Measurements from ENCODE around the gene ACO2. TPM values are rescaled to one million over a fixed set of nuclear protein-coding genes. Genes with fewer than 3 reads are reported as not detected.

Gene ACO2
- total and polyA plus RNA-seq, 2 of the 8 experiments (the other 6 are each of a cell fraction or from before 2014, with no cell fraction given) = 52.8 to 75.4 TPM

DNA sequence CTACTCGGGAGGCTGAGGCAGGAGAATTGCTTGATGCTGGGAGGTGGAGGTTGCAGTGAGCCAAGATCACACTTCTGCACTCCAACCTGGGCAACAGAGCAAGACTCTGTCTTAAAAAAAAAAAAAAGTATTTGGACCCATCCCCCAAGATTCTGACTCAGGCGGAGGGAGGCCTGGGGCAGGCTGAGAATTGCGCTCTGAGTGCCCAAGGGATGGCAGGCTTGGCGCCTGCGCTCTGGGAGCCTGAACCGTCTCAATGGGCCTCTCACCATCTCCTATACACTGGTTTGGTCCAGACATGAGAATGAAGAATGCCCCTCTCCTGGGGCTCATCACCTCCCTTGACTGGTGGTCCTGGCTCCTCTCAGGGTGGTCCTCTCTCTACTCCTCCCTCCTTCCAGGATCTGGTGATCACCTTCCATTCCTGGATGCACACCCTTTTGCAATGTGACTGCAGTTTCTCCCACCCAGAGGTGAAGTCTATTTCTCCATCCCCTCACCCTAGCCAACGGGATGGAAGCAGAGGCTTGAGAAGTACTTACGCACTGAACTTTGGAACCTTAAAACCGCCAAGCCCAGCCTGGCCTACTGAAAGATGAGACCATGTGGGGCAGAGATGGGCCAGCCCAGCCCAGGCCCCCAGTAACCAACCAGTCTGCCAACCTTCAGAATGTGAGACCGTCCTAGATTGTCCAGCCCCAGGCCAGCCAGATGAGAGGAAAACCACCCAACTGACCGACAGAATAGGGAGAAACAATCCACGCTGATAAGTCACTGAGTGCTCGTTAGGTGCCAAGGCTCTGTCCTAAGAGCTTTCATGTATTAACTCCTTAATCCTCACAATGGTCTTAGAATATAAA is 70.5 kb downstream of the ACO2 start:
- Histone ChIP-seq H4K8ac (ENCODE audit: extremely low read depth, insufficient read depth, low read length) (no peak overlapping the region), H2AFZ (ENCODE audit: low read length) (no peak overlapping the region), H4K5ac (ENCODE audit: insufficient read length, low read depth, low read length) (no peak overlapping the region), H2BK20ac (ENCODE audit: low read length) (no peak overlapping the region), H3K36me3 (ENCODE audit: control insufficient read depth in 2 of 4, insufficient read depth in 4 of 4, low read length in 3 of 4) (peaks cover 0 to 8% (median 3%) of the 10 kb centered on the region in 4 experiments; a peak in 3 of 8 replicates), H3K27me3 (replicated peaks in 1 of 4; ENCODE audit: control insufficient read depth in 3 of 4, extremely low read depth in 1 of 4, insufficient read depth in 3 of 4, low read length in 3 of 4) (no peaks in the 10 kb centered on the region), H3K23ac (ENCODE audit: insufficient read length) (no peak overlapping the region), H3K9ac (replicated peaks in 1 of 4; ENCODE audit: extremely low read depth in 1 of 4, low read depth in 3 of 4, low read length in 3 of 4) (no peak overlapping the region), H3K14ac (ENCODE audit: insufficient read length) (no peak overlapping the region), H2BK12ac (ENCODE audit: low read depth, low read length) (no peak overlapping the region), H3K56ac (replicated peaks; ENCODE audit: insufficient read length, low read depth, low read length) (no peak overlapping the region), H3K9me3 (ENCODE audit: insufficient read depth in 2 of 2, low read depth in 1 of 2, low read length in 1 of 2) (no peaks in the 10 kb centered on the region), H3K4me2 (ENCODE audit: insufficient read depth in 1 of 2, low read depth in 2 of 2, low read length in 2 of 2) (no peak overlapping the region), H2BK15ac (ENCODE audit: low read length) (no peak overlapping the region), H4K91ac (replicated peaks; ENCODE audit: insufficient read length, low read length) (no peak overlapping the region), H2BK120ac (replicated peaks; ENCODE audit: low read depth, low read length) (no peak overlapping the region), H3K79me2 (ENCODE audit: control insufficient read depth in 1 of 2, insufficient read depth in 2 of 2, low read length in 2 of 2) (peaks cover 0 to 43% of the 10 kb centered on the region in 2 experiments; a peak in 3 of 4 replicates), H3K23me2 (ENCODE audit: low read depth, low read length) (0 out of 2 replicates have a peak, but pooled peaks cover 2% of the 10 kb centered on the region), H3K18ac (ENCODE audit: extremely low read depth, low read length) (no peak overlapping the region), H3K27ac (ENCODE audit: low read depth, low read length) (no peak overlapping the region), H3K4me1 (replicated peaks in 1 of 4; ENCODE audit: control insufficient read depth in 3 of 4, insufficient read depth in 4 of 4, low read length in 3 of 4) (peaks cover 0 to 5% (median 3%) of the 10 kb centered on the region in 4 experiments; a peak in 5 of 7 replicates), H3K4ac (replicated peaks; ENCODE audit: insufficient read length, low read depth, low read length) (no peak overlapping the region), H4K20me1 (replicated peaks in 1 of 2; ENCODE audit: control insufficient read depth in 1 of 2, insufficient read depth in 2 of 2, low read length in 2 of 2) (peaks cover 0 to 16% of the 10 kb centered on the region in 2 experiments), H3K4me3 (ENCODE audit: extremely low read depth in 1 of 4, insufficient read depth in 2 of 4, low read depth in 3 of 4, low read length in 4 of 4) (no peak overlapping the region), H3K79me1 (ENCODE audit: low read depth, low read length) (peaks cover 12% of the 10 kb centered on the region), H2BK5ac (ENCODE audit: low read depth, low read length) (no peak overlapping the region), H2AK5ac (ENCODE audit: low read depth, low read length) (no peak overlapping the region)
- DNase-seq (ENCODE audit: low read depth in 1 of 2, low spot score in 2 of 2) = no peak
- ChIA-PET POLR2A (ENCODE audit: partially characterized antibody) (interaction anchor here (1.2 to 1.7 kb wide), 4 partner anchors 7 to 50 kb away, joined by 3 to 7 read pairs (median 3); partner anchors contain the start of gene PMM1), CTCF (ENCODE audit: partially characterized antibody) (interaction anchor here (1.0 to 2.8 kb wide), 5 partner anchors 12 to 141 kb away, joined by 3 to 21 read pairs (median 7); no protein-coding TSS in a partner anchor)
- FAIRE-seq = no peak
- 94% methylated on average over 13 of the region's 13 CpGs; no CpG with 5 or more reads in 1 of the 2 experiments for WGBS, 2 experiments (ENCODE audit: extremely low coverage in 1 of 2, insufficient coverage in 1 of 2, insufficient read length in 1 of 2, insufficient replicate concordance in 2 of 2, low coverage in 1 of 2, low lambda C conversion rate in 2 of 2, missing lambda C conversion rate in 1 of 2)
- TF ChIP-seq SIN3A (conservative IDR thresholded peaks at IDR 0.05 in 1 of 2, IDR thresholded peaks at IDR 0.05 in 1 of 2; ENCODE audit: low read depth in 1 of 2, low read length in 2 of 2) (no peak), CREB1 (IDR thresholded peaks at IDR 0.05) (no peak), CHD2 (IDR thresholded peaks at IDR 0.05; ENCODE audit: low read length) (no peak), BCL11A (IDR thresholded peaks at IDR 0.05; ENCODE audit: low read depth in 2 of 2, low read length in 2 of 2) (no peak), JUND (IDR thresholded peaks at IDR 0.05; ENCODE audit: low read length) (no peak), TAF7 (optimal IDR thresholded peaks at IDR 0.05; ENCODE audit: borderline replicate concordance, low read depth, low read length) (no peak), RXRA (IDR thresholded peaks at IDR 0.05; ENCODE audit: insufficient read depth, low read depth, low read length) (no peak), MAFK (IDR thresholded peaks at IDR 0.05; ENCODE audit: low read depth, low read length) (no peak), SAP30 (IDR thresholded peaks at IDR 0.05; ENCODE audit: insufficient read depth, insufficient replicate concordance, low read length) (no peak), BACH1 (IDR thresholded peaks at IDR 0.05; ENCODE audit: low read length) (no peak)
- TF ChIP-seq, protein P1, sequence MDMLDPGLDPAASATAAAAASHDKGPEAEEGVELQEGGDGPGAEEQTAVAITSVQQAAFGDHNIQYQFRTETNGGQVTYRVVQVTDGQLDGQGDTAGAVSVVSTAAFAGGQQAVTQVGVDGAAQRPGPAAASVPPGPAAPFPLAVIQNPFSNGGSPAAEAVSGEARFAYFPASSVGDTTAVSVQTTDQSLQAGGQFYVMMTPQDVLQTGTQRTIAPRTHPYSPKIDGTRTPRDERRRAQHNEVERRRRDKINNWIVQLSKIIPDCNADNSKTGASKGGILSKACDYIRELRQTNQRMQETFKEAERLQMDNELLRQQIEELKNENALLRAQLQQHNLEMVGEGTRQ (IDR thresholded peaks at IDR 0.05; ENCODE audit: low read length) = no peak

Data from H1 (cell line).